GM12864 (cell line): ENCODE data around the gene MYDGF.

Experiments used
- DNase-seq: peaks from one replicate; pipeline ENCODE4 v3.0.0-alpha.2; 2011; ENCODE audit warnings: low read depth
- H3K4me3 ChIP-seq: 2 replicates; pipeline ENCODE4 v1.5.1; 2011; ENCODE audit warnings: mild to moderate bottlenecking, low read depth, low read length, control low read depth
- TF ChIP-seq, protein P1 (sequence below): IDR thresholded peaks from 2 replicates; pipeline ENCODE4 v1.5.1; 2011; ENCODE audit warnings: low read depth, mild to moderate bottlenecking, moderate library complexity, low read length, control low read depth, inconsistent platforms; ENCODE audit errors: missing control alignments

The MYDGF gene

DNA sequence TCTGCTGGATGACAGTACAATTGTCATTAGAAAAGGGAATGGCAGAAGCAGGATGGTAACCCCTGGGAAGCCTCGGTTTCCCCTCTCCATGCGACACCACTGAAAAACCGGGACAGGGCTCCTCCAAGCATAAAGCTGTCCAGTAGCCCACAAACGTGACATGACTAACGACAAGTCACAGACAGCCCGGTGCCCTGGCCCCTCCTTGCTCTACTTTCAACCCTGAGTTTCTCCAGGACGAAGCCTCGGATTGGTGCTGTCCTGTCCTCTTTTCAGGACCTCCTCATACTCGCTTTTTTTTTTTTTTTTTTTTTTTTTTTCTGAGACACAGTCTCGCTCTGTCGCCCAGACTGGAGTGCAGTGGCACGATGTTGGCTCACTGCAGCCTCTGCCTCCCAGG, 37.2 kb upstream of the MYDGF start:
- no peak for DNase-seq
- no peak overlapping the region for H3K4me3 ChIP-seq
- TF ChIP-seq, protein P1, sequence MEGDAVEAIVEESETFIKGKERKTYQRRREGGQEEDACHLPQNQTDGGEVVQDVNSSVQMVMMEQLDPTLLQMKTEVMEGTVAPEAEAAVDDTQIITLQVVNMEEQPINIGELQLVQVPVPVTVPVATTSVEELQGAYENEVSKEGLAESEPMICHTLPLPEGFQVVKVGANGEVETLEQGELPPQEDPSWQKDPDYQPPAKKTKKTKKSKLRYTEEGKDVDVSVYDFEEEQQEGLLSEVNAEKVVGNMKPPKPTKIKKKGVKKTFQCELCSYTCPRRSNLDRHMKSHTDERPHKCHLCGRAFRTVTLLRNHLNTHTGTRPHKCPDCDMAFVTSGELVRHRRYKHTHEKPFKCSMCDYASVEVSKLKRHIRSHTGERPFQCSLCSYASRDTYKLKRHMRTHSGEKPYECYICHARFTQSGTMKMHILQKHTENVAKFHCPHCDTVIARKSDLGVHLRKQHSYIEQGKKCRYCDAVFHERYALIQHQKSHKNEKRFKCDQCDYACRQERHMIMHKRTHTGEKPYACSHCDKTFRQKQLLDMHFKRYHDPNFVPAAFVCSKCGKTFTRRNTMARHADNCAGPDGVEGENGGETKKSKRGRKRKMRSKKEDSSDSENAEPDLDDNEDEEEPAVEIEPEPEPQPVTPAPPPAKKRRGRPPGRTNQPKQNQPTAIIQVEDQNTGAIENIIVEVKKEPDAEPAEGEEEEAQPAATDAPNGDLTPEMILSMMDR, result no peak

DNA sequence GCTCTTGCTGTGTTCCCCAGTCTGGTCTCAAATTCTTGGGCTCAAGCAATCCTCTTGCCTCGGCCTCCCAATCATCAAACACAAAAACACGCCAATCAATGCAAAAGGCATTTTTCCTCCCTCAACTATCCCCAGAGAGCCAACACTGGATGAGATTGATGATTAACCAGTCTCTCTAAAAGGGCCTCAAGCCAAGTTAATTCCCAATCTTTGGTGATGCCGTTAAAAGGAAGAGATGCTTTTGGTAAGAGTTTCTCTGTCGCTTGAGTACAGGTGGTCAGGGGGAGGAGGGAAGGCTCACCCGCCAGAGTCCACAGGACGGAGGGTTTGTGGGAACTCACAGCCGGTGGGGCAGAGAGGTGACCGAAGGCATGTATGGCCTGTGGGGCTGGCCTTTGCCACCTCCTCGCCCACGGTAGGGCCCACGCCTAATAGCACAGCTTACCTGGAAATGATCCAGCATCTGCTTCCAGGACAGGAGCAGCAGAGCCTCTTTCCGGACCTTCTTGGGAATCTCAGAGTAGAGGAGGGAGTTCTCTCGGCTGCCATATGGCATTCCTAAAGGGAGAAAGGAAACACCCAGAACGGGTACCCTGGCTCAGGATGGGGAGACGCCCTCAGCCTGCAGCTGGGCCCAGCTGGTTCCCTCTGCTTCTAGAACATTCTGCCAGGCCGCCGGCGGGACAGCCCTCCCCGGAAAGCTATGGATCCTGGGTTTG, 35.4 kb upstream of the MYDGF start:
- TF ChIP-seq, protein P1, result no peak
- no peak overlapping the region for H3K4me3 ChIP-seq
- DNase-seq, result no peak

DNA sequence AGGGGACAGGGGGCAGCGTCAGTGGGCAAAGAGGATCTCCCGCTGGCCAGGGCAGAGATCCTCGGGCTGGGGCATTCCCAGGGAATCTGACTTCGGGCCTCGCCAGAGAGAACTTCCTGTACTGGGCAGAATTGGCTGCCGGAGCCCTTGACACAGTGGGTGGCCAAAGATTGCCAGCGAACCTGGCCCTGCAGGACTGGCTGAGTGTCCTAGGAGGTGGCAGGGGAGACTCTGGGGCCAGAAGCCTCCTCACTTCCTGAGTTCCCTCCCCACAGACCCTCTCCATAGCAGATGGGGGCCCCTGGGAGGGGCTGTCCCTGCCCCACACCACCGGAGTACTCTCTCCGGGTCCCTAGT, 34.2 kb upstream of the MYDGF start:
- no peak for DNase-seq
- TF ChIP-seq, protein P1, result no peak
- H3K4me3 ChIP-seq, result no peak overlapping the region

DNA sequence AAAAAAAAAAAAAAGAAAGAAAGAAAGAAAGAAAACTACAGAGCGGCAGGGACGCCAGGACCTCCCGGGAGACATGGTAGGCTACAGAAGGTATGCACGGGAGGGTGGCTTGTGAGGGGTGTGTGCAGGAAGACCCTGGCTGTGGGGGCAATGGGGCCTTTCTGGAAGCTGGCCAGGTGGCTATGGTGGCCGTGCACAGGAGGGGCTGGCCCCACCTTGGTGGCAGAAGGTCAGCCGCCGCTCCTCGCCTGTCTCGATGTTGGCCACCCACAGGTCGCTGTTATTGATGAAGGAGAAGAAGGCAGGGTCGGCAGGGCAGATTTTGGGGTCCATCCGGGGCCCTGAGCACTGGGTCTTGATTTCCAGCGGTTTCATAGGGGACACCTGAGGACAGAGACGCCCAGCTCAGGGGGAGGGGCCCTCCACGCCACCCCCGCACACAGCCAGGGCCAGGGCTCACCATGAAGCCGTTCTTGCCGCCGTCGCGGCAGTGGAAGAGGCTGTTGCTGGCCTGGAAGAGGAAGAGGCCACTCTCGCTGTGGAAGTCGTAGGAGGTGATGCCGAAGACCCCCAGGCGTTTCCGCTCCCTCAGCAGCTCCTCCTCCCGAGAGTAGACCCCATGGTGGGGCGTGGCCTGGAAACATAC, 33.7 kb upstream of the MYDGF start:
- no peak for DNase-seq
- H3K4me3 ChIP-seq, result no peak overlapping the region
- TF ChIP-seq, protein P1, result no peak

DNA sequence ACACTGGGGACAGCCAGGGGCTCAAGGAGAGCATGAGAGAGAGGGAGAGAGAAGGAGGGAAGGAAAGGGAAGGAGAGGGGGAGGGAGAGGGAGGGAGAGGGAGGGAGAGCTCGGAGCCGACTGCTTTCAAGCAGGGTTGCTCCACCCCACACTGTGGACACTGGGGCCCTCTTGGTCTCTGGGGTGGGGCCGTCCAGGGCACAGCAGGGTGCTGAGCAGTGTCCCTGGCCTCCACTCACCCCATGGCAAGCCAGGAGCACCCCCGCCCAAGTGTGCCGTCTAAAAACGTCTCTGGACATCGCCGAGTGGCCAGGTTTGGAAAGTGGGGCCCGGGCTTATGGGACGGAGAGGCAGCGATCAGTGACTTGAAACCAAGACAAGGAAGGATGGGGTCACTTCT, 32.6 kb upstream of the MYDGF start:
- DNase-seq, result no peak
- TF ChIP-seq, protein P1, result no peak
- no peak overlapping the region for H3K4me3 ChIP-seq

DNA sequence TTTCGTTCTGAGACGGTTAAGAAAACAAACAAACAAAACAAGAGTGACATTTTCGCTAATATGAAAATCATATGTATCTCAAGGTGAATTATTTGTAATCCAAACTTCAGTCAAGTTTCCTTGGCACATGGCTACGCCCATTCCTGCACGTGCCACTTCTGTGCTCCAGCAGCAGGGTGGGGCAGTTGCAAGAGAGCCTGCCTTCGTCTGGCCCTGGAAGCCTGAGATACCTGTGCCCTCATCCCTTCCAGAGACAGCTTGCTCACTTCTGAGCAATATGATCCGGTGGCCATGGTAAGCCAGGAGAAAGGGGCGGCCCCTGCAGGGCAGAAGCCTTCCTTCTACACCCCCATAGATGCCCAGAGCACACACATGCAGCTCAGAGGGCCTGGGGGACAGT, 31.4 kb upstream of the MYDGF start:
- TF ChIP-seq, protein P1, result no peak
- no peak for DNase-seq

DNA sequence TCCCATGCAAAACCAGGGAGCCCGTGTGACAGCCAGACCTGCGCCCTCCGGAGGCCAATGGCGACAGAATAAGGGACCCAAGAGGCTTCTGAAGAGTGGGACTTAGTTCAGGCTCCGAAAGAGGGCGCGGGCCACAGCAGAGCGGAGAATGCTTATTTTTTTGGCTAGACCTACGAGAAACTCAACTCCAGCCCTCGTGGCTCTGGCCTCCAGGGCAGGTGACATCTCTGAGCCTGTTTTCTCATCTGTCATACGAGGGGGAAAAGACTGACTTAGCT, 30.5 kb upstream of the MYDGF start:
- DNase-seq, result no peak
- TF ChIP-seq, protein P1, result no peak
- no peak overlapping the region for H3K4me3 ChIP-seq

More for the DNA sequence above, 31.4 kb upstream of the MYDGF start:
- H3K4me3 ChIP-seq, result no peak overlapping the region
